ENCODE results near the gene WWC1. TPM values are rescaled to one million over a fixed set of nuclear protein-coding genes. Genes with fewer than 3 reads are reported as not detected.
A peak's percentile ranks its signal among the peaks of the same experiment; 100 is the strongest.

Gene WWC1
- total RNA-seq, 1 experiment from 2014 or later, result 38.3 TPM

DNA sequence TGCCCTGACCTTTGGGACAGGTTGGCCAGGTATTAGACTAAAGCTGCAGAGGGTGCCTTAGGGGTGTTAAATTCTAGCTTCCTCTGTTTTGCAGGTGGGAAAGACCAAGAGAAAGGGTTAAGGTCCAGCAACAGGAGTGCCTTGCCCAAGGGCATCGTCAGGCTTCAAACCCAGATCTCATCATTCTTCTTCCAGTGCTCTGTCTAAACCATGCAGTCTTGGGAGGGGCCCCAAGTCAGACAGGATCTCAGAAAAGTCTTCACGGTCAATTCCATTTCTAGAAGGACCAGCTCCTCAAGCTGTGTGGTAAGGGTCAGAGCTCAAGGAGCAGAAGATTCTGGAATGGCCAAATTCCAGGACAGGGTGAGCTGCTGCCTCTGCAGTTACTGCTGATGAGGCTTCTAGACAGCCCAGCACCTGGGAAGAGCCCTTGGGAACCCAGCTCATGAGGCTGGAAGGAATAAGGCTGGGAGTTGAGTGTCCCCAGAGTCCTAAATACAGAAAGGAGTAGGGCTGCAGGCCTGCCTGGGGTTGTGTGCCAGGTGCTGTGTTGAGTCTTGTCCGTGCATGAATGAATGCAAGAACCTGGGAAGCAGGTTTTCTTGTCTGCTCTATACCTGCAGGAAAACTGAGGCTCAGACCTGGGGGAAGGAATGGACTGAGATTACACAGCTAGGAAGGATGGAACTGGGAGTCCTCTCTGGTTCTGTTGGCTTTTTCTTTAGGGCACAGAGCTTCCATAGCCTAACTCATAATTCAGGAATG, 69.3 kb downstream of the WWC1 start:
- Histone ChIP-seq H3K36me3 (no peaks in the 10 kb centered on the region), H3K27me3 (no peaks in the 10 kb centered on the region), H3K9me3 (no peaks in the 10 kb centered on the region), H3K4me3 (no peak overlapping the region)
- no peak for DNase-seq

- Histone ChIP-seq H3K27me3 (no peaks in the 10 kb centered on the region), H3K9me3 (no peaks in the 10 kb centered on the region), H3K4me3 (no peak overlapping the region), H3K36me3 (no peaks in the 10 kb centered on the region)
- no peak for DNase-seq
Measured at GRCh38 chr5:168362097-168362885, 70.8 kb downstream of the WWC1 start.

GRCh38 chr5:168364151-168364661, 72.8 kb downstream of the WWC1 start:
- no peaks in the 10 kb centered on the region for H3K27me3 ChIP-seq
- no peak overlapping the region for H3K4me3 ChIP-seq
- peak; percentile 26 for DNase-seq
- H3K9me3 ChIP-seq, result no peaks in the 10 kb centered on the region
- H3K36me3 ChIP-seq, result no peaks in the 10 kb centered on the region

DNA sequence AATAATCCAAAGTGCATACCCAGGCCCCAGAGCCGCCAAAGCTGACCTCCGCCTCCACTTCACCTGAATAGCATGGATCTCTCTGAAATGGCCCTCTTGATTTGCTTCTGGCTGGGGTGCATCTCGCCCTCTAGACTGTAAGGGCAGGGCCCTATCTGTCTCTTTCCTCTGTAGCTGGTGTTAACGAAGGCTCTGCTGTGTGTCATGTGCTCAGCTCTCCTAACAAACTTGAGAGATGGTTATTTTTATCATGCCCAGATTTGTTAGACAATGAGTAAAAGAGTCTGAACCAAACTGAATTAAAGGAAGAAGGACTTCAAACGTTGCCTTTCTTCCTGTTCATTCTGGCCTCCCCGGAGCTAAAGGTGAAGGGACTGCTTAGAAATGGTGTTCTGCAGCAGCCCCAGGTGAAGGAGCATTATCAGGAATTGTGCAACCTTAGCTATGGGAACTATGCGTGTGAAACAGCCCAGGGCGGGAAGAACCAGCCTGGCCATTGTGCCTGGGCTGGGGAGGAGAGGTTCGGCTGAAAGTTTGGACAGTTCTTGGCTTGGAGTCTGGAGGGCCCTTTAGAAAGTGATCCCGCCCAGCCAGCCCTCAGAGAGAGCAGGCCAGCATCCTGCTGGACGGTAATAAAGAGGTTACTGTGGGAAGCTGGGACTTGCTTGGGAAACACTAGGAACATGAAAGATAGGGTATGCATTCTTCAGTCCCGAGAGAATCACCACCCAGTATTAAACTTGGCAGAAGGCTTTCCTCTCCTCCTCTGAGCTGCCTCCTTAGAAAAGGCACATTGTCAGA, 73.5 kb downstream of the WWC1 start:
- peak; percentile 42 for DNase-seq

GRCh38 chr5:168365581-168366081, 74.2 kb downstream of the WWC1 start:
- DNase-seq, result peak; percentile 63
- Histone ChIP-seq H3K36me3 (no peaks in the 10 kb centered on the region), H3K9me3 (no peaks in the 10 kb centered on the region), H3K27me3 (no peaks in the 10 kb centered on the region), H3K4me3 (no peak overlapping the region)

More for the DNA sequence above, 73.5 kb downstream of the WWC1 start:
- Histone ChIP-seq H3K9me3 (no peaks in the 10 kb centered on the region), H3K27me3 (no peaks in the 10 kb centered on the region), H3K36me3 (no peaks in the 10 kb centered on the region), H3K4me3 (no peak overlapping the region)

GRCh38 chr5:168366116-168366515, 74.7 kb downstream of the WWC1 start:
- Histone ChIP-seq H3K4me3 (no peak overlapping the region), H3K9me3 (no peaks in the 10 kb centered on the region), H3K36me3 (no peaks in the 10 kb centered on the region), H3K27me3 (no peaks in the 10 kb centered on the region)
- DNase-seq, result peak; percentile 87

DNA sequence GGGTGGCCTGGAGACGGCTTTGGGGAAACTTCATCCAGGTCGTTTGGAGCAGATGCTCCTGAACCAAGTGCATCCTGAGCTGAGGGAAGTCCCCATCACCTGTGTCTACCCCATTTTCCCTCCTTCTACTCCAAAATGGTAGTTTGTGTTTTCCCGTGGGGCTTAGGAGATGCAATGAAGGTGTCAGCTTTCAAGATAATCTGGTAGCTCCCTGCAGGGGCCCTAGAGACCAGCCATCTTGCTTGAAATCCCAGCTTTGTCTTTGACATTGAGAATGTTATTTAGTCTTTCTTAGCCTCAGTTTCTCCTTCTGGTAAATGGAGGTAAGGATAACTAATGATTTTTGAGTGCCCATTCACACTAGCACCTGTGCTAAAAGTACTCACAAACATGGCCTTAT, 77.4 kb downstream of the WWC1 start:
- no peaks in the 10 kb centered on the region for H3K36me3 ChIP-seq
- no peaks in the 10 kb centered on the region for H3K9me3 ChIP-seq
- H3K4me3 ChIP-seq, result no peak overlapping the region
- no peak for DNase-seq
- no peaks in the 10 kb centered on the region for H3K27me3 ChIP-seq

DNA sequence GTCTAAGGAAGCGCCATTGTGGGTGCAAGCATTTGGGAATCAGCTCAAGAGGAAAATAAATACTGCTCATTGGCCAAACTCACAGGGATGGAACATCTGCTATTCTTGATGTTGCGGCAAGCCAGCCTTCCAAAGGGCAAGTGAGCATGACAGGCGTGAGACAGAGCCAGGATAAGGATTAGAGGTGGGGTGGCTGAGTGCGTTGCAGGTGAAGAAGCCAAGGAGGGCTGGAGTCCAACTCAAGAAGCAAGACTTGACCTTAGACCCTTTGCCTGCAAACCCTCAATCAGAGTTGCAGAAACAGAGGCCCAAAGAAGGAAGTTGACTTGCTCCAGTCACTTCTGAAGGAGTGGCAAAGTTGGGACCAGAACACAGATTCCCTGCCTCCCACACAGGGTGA, 79.4 kb downstream of the WWC1 start:
- DNase-seq, result no peak
- no peaks in the 10 kb centered on the region for H3K9me3 ChIP-seq
- no peaks in the 10 kb centered on the region for H3K27me3 ChIP-seq
- no peak overlapping the region for H3K4me3 ChIP-seq
- H3K36me3 ChIP-seq, result no peaks in the 10 kb centered on the region

DNA sequence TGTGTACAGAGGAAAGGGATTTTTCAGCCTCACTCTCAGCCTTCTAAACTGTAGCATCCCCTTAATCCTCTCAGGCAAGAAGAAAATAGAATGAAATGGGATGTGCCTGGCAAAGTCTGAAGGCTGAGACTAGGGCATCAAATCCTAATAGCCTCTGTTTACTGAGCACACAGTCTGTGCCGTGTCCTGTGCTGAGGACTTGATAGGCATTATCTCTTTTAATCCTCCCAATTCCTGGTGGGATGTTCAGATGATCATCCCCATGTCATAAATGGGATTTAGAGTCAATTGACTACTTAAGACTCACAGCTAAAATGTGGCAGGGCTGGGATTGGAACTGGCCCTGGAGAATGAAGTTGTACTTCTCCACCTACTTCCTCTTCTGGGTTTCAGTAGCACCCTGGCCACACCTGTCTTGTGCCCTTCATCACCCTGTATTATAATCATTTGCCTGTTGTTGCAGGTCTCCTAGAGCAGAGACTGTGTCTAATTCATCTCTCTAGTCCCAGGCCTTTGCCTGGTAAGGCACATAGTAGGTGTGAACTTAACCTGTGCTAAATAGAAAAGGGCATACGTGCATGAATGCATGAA, 81.0 kb downstream of the WWC1 start:
- H3K36me3 ChIP-seq, result no peaks in the 10 kb centered on the region
- H3K4me3 ChIP-seq, result no peak overlapping the region
- H3K27me3 ChIP-seq, result no peaks in the 10 kb centered on the region
- no peaks in the 10 kb centered on the region for H3K9me3 ChIP-seq
- no peak for DNase-seq

- H3K27me3 ChIP-seq, result no peaks in the 10 kb centered on the region
- DNase-seq, result no peak
- peaks cover 3% of the 10 kb centered on the region; the same call in 1 of the 2 replicates for H3K36me3 ChIP-seq
- H3K4me3 ChIP-seq, result no peak overlapping the region
- H3K9me3 ChIP-seq, result no peaks in the 10 kb centered on the region
Measured at GRCh38 chr5:168374532-168374931, 83.1 kb downstream of the WWC1 start.

DNA sequence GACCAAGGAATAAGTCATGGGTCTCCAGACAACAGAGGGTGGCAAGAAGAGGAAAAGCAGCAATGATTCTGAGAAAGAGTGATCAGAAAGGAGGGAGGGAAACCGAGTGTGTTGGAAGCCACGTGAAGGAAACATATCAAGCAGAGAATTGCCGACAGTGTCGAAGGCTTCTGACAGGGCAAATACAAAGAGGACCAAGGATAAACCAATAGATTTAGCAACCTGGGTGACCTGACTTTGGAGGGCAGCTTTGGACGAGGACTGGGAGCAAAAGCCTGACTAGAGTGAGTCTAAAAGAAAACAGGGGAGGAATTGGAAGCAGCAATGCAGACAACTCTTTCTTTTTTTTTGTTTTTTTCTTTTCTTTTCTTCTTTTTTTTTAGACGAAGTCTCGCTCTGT, 83.8 kb downstream of the WWC1 start:
- Histone ChIP-seq H3K9me3 (no peaks in the 10 kb centered on the region), H3K4me3 (no peak overlapping the region), H3K36me3 (peaks cover 3% of the 10 kb centered on the region; the same call in 1 of the 2 replicates), H3K27me3 (no peaks in the 10 kb centered on the region)
- no peak for DNase-seq

DNA sequence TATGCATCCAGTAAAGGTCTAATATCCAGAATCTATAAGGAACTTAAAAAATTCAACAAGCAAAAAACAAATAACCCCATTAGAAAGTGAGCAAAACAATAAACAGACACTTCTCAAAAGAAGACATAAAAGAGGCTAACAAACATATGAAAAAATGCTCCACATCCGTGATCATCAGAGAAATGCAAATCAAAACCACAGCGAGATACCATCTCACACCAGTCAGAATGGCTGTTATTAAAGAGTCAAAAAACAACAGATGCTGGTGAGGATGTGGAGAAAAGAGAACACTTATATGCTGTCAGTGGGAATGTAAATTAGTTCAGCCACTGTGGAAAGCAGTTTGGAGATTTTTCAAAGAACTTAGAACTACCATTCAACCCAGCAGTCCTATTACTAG, 86.1 kb downstream of the WWC1 start:
- H3K27me3 ChIP-seq, result no peaks in the 10 kb centered on the region
- no peaks in the 10 kb centered on the region for H3K9me3 ChIP-seq
- H3K36me3 ChIP-seq, result peaks cover 3% of the 10 kb centered on the region; the same call in 1 of the 2 replicates
- DNase-seq, result no peak
- no peak overlapping the region for H3K4me3 ChIP-seq

- Histone ChIP-seq H3K27me3 (no peaks in the 10 kb centered on the region), H3K9me3 (no peaks in the 10 kb centered on the region), H3K36me3 (peaks cover 3% of the 10 kb centered on the region; the same call in 1 of the 2 replicates), H3K4me3 (no peak overlapping the region)
- DNase-seq, result no peak
Measured at GRCh38 chr5:168378741-168379140, 87.3 kb downstream of the WWC1 start.

- Histone ChIP-seq H3K9me3 (peaks cover 5% of the 10 kb centered on the region), H3K27me3 (no peaks in the 10 kb centered on the region), H3K4me3 (peak overlapping the region; percentile 11), H3K36me3 (peaks cover 13% of the 10 kb centered on the region)
- no peak for DNase-seq
Measured at GRCh38 chr5:168382421-168382820, 91.0 kb downstream of the WWC1 start.

DNA sequence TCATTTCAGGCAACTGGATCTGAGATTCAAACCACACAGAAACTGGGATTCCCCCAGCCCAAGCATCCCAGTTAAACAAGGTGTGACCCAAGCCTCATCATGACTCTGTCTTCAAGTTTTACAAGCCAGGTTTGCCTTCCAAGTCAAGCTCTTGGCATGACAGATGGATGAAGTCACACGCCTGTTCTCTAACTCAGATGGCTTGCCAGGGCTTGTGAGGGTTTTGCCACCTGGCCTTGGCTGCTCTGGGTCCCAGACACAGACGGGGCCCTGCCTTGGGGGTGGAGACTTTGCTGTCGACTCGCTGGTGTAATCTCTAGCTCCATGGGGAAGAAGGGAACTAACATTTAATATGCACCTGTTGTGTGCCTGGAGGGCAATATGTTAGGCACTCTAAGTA, 99.0 kb downstream of the WWC1 start:
- H3K4me3 ChIP-seq, result no peak overlapping the region

DNA sequence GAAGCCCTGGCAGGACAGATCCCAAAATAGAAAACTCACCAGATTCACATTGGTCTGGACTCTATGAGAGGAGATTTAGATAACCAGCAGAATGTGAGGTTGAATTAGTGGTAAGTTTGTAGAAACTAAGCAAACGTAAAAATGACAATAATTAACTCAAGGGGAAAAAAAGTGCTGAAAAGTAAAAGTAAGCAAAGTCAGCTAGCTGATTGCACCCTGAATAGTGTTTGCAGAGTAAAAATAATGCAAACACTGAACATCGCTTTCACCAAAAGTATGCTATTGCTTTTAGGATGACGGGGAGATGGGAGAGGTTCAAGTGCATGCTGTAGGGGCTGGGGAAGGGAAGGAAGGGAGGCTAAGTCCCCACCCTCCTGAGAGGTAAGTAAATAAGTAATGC, 102.3 kb downstream of the WWC1 start:
- Histone ChIP-seq H3K27me3 (no peaks in the 10 kb centered on the region), H3K36me3 (peaks cover 15% of the 10 kb centered on the region), H3K4me3 (no peak overlapping the region), H3K9me3 (peaks cover 4% of the 10 kb centered on the region; the same call in 1 of the 2 replicates)
- no peak for DNase-seq

More for the DNA sequence above, 99.0 kb downstream of the WWC1 start:
- H3K9me3 ChIP-seq, result peaks cover 4% of the 10 kb centered on the region; the same call in 1 of the 2 replicates
- H3K27me3 ChIP-seq, result no peaks in the 10 kb centered on the region
- no peak for DNase-seq
- peaks cover 13% of the 10 kb centered on the region for H3K36me3 ChIP-seq

All from MG63 (cell line).